Naive thymus-derived CD8-positive, alpha-beta T cell (primary cell): ENCODE data around the gene USP21. TPM values are rescaled to one million over a fixed set of nuclear protein-coding genes. Genes with fewer than 3 reads are reported as not detected.

Source experiments
- ATAC-seq, 2 donors: fragments of 150-1000 bp; cut with Tn5 transposase in 1 of 2; sonication (Bioruptor Pico), chemical (Tn5 transposase) in 1 of 2; 1 replicate in 1 of 2; 2 replicates in 1 of 2; pipeline ENCODE4 v1.10.0; 2021; ENCODE audit warnings: mild to moderate bottlenecking in 2 of 2, moderate library complexity in 2 of 2
- POLR2A ChIA-PET: fragments of 350-600 bp; sonication (Branson Sonifier 250); formaldehyde crosslinking; loops from one replicate; lab custom pipeline; 2021; ENCODE audit warnings: antibody characterized with exemption; lab: Charles Lee
- DNase-seq, 10 donors: peaks; one replicate each; pipeline versions ENCODE4 v3.0.0 to v3.0.0-alpha.2; 2020 to 2022
- H3K27ac Mint-ChIP-seq, 10 donors: one replicate each; pipeline ENCODE4 v1.8.0; 2020 to 2022; ENCODE audit warnings: mild to moderate bottlenecking in 10 of 10, mixed read lengths in 10 of 10, moderate library complexity in 4 of 10, inconsistent platforms in 1 of 10
- H3K27me3 Mint-ChIP-seq, 5 donors: one replicate each; pipeline ENCODE4 v1.8.0; 2021 to 2022; ENCODE audit warnings: mixed read lengths in 5 of 5
- H3K36me3 Mint-ChIP-seq, 3 donors: one replicate each; pipeline ENCODE4 v1.8.0; 2020 to 2022; ENCODE audit warnings: mixed read lengths in 3 of 3, mild to moderate bottlenecking in 2 of 3, inconsistent platforms in 1 of 3
- H3K4me1 Mint-ChIP-seq, 4 donors: one replicate each; pipeline ENCODE4 v1.8.0; 2021 to 2022; ENCODE audit warnings: mixed read lengths in 4 of 4
- H3K4me3 Mint-ChIP-seq, 10 donors: one replicate each; pipeline ENCODE4 v1.8.0; 2020 to 2022; ENCODE audit warnings: mild to moderate bottlenecking in 10 of 10, mixed read lengths in 10 of 10, moderate library complexity in 6 of 10, inconsistent platforms in 1 of 10
- H3K9me3 Mint-ChIP-seq, 9 donors: one replicate each; pipeline ENCODE4 v1.8.0; 2020 to 2022; ENCODE audit warnings: mixed read lengths in 9 of 9, mild to moderate bottlenecking in 3 of 9, inconsistent platforms in 1 of 9, moderate library complexity in 1 of 9
- polyA plus RNA-seq, 3 donors: library from polyadenylated mRNA; unstranded; fragments of 300-500 nt; fragmentation: Illumina TruSeq; gene quantifications; one replicate each; pipeline ENCODE4 v1.2.3, GENCODE V29; 2021
- total RNA-seq, 8 experiments: library from RNA in 2 of 8; stranded (reverse) in 2 of 8; gene quantifications; one replicate each; pipeline ENCODE4 v1.2.3 and lab custom pipeline; 2021 to 2026

The USP21 gene
- total and polyA plus RNA-seq, 5 experiments from 2014 or later: 13.8 to 63.8 (median 31.4) TPM

GRCh38 chr1:161162806-161163205, 3.5 kb downstream of the USP21 start:
- ATAC-seq (no peak), DNase-seq (no peak)
- peak overlapping the region in 3 of 10 donors; percentile 25 to 63 (median 62) for H3K4me3 Mint-ChIP-seq
- peak overlapping the region in 8 of 10 donors; percentile 13 to 100 (median 84) for H3K27ac Mint-ChIP-seq
- no peaks in the 10 kb centered on the region for H3K27me3 Mint-ChIP-seq
- POLR2A ChIA-PET: interaction anchor here (0.9 to 2.6 kb wide), 3 partner anchors 9 to 41 kb away, joined by 3 to 14 read pairs (median 8); partner anchors contain the start of genes B4GALT3 and UFC1
- H3K9me3 Mint-ChIP-seq: no peaks in the 10 kb centered on the region
- peaks cover 0 to 37% (median 9%) of the 10 kb centered on the region in 3 donors for H3K36me3 Mint-ChIP-seq
- peaks cover 34 to 84% (median 79%) of the 10 kb centered on the region in 4 donors for H3K4me1 Mint-ChIP-seq

GRCh38 chr1:161163793-161164192, 4.5 kb downstream of the USP21 start:
- Mint-ChIP-seq H3K4me3 (peak overlapping the region in 3 of 10 donors; percentile 12 to 16 (median 15)), H3K36me3 (peaks cover 0 to 34% (median 9%) of the 10 kb centered on the region in 3 donors), H3K27ac (peak overlapping the region in 9 of 10 donors; percentile 70 to 100 (median 97)), H3K9me3 (no peaks in the 10 kb centered on the region), H3K4me1 (peaks cover 35 to 85% (median 81%) of the 10 kb centered on the region in 4 donors), H3K27me3 (no peaks in the 10 kb centered on the region)
- POLR2A ChIA-PET: interaction anchor here (0.9 to 6.4 kb wide), 4 partner anchors 9 to 32 kb away, joined by 5 to 154 read pairs (median 60); partner anchors contain the start of genes B4GALT3, DEDD and UFC1
- ATAC-seq (no peak), DNase-seq (no peak)

- no peak for DNase-seq
- ATAC-seq: no peak
- H3K27ac Mint-ChIP-seq: peak overlapping the region; percentile 93 to 100 (median 98)
- H3K9me3 Mint-ChIP-seq: no peaks in the 10 kb centered on the region
- peaks cover 30 to 74% (median 71%) of the 10 kb centered on the region in 4 donors for H3K4me1 Mint-ChIP-seq
- H3K27me3 Mint-ChIP-seq: no peaks in the 10 kb centered on the region
- H3K4me3 Mint-ChIP-seq: peak overlapping the region; percentile 25 to 97 (median 53)
- H3K36me3 Mint-ChIP-seq: peaks cover 0 to 37% (median 10%) of the 10 kb centered on the region in 3 donors
- POLR2A ChIA-PET: interaction anchor here (0.7 to 6.4 kb wide), 20 partner anchors 10 to 397 kb away, joined by 3 to 154 read pairs (median 8); partner anchors contain the start of genes APOA2, ARHGAP30, B4GALT3 and DEDD
Observed at GRCh38 chr1:161164901-161165610, 5.8 kb downstream of the USP21 start.

GRCh38 chr1:161165742-161166668, 6.7 kb downstream of the USP21 start, which contains the start of gene PPOX:
Gene PPOX (plus strand): TSS chr1:161166426. CDS start chr1:161166848, 422 bp downstream.
- Mint-ChIP-seq H3K9me3 (no peaks in the 10 kb centered on the region), H3K36me3 (peaks cover 0 to 41% (median 10%) of the 10 kb centered on the region in 3 donors), H3K27ac (peak within 1 kb of the TSS; percentile 97 to 100 (median 98)), H3K4me3 (peak within 1 kb of the TSS; percentile 86 to 97 (median 92)), H3K27me3 (no peaks in the 10 kb centered on the region), H3K4me1 (peaks cover 29 to 66% (median 63%) of the 10 kb centered on the region in 4 donors)
- ATAC-seq (peak; percentile 90 to 92), DNase-seq (peak; percentile 76 to 97 (median 92))
- POLR2A ChIA-PET: interaction anchor here (0.7 to 6.4 kb wide), 25 partner anchors 8 to 398 kb away, joined by 3 to 154 read pairs (median 6); partner anchors contain the start of genes APOA2, ARHGAP30, B4GALT3 and DEDD

GRCh38 chr1:161166669-161167548, 7.6 kb downstream of the USP21 start:
- POLR2A ChIA-PET: interaction anchor here (0.5 to 6.4 kb wide), 17 partner anchors 8 to 278 kb away, joined by 3 to 154 read pairs (median 9); partner anchors contain the start of genes ARHGAP30, B4GALT3, DEDD and NDUFS2
- Mint-ChIP-seq H3K36me3 (peaks cover 0 to 47% (median 10%) of the 10 kb centered on the region in 3 donors), H3K4me3 (peak overlapping the region; percentile 86 to 97 (median 92)), H3K27ac (peak overlapping the region; percentile 97 to 100 (median 98)), H3K9me3 (no peaks in the 10 kb centered on the region), H3K4me1 (peaks cover 22 to 63% (median 55%) of the 10 kb centered on the region in 4 donors), H3K27me3 (no peaks in the 10 kb centered on the region)
- ATAC-seq (no peak), DNase-seq (no peak)

GRCh38 chr1:161168906-161169305, 9.6 kb downstream of the USP21 start:
- ATAC-seq: no peak
- peaks cover 19 to 64% (median 48%) of the 10 kb centered on the region in 4 donors for H3K4me1 Mint-ChIP-seq
- peaks cover 0 to 49% (median 9%) of the 10 kb centered on the region in 3 donors for H3K36me3 Mint-ChIP-seq
- no peaks in the 10 kb centered on the region for H3K9me3 Mint-ChIP-seq
- no peak for DNase-seq
- H3K27ac Mint-ChIP-seq: peak overlapping the region in 4 of 10 donors; percentile 37 to 69 (median 54)
- H3K4me3 Mint-ChIP-seq: peak overlapping the region in 4 of 10 donors; percentile 22 to 89 (median 56)
- H3K27me3 Mint-ChIP-seq: no peaks in the 10 kb centered on the region
- POLR2A ChIA-PET: interaction anchor here (0.6 to 6.4 kb wide), 7 partner anchors 11 to 85 kb away, joined by 3 to 154 read pairs (median 37); partner anchors contain the start of genes B4GALT3, NDUFS2, TOMM40L and UFC1

- H3K4me1 Mint-ChIP-seq: peaks cover 34 to 71% (median 51%) of the 10 kb centered on the region in 4 donors
- POLR2A ChIA-PET: no interaction called here
Observed at GRCh38 chr1:161171191-161171590, 11.9 kb downstream of the USP21 start.

GRCh38 chr1:161171696-161172095, 12.4 kb downstream of the USP21 start:
- DNase-seq (no peak), ATAC-seq (no peak)
- peaks cover 0 to 61% (median 11%) of the 10 kb centered on the region in 3 donors for H3K36me3 Mint-ChIP-seq
- POLR2A ChIA-PET: interaction anchor here (0.5 to 0.9 kb wide), 2 partner anchors 8 to 30 kb away, joined by 3 to 4 read pairs; partner anchors contain the start of gene NDUFS2
- H3K4me1 Mint-ChIP-seq: peaks cover 36 to 71% (median 52%) of the 10 kb centered on the region in 4 donors
- peak overlapping the region in 4 of 10 donors; percentile 10 to 53 (median 42) for H3K27ac Mint-ChIP-seq
- no peaks in the 10 kb centered on the region for H3K9me3 Mint-ChIP-seq
- peak overlapping the region in 1 of 10 donors; percentile 10 for H3K4me3 Mint-ChIP-seq
- H3K27me3 Mint-ChIP-seq: no peaks in the 10 kb centered on the region

More at GRCh38 chr1:161171191-161171590, 11.9 kb downstream of the USP21 start:
- ATAC-seq (no peak), DNase-seq (no peak)
- peak overlapping the region in 1 of 10 donors; percentile 48 for H3K4me3 Mint-ChIP-seq
- H3K36me3 Mint-ChIP-seq: peaks cover 0 to 61% (median 11%) of the 10 kb centered on the region in 3 donors
- H3K9me3 Mint-ChIP-seq: no peaks in the 10 kb centered on the region
- peak overlapping the region in 5 of 10 donors; percentile 35 to 75 (median 60) for H3K27ac Mint-ChIP-seq
- H3K27me3 Mint-ChIP-seq: no peaks in the 10 kb centered on the region

GRCh38 chr1:161172349-161172748, 13.0 kb downstream of the USP21 start:
- H3K4me3 Mint-ChIP-seq: no peak overlapping the region
- DNase-seq (no peak), ATAC-seq (no peak)
- peaks cover 33 to 71% (median 52%) of the 10 kb centered on the region in 4 donors for H3K4me1 Mint-ChIP-seq
- H3K27ac Mint-ChIP-seq: peak overlapping the region in 9 of 10 donors; percentile 10 to 93 (median 61)
- H3K36me3 Mint-ChIP-seq: peaks cover 0 to 64% (median 11%) of the 10 kb centered on the region in 3 donors
- H3K9me3 Mint-ChIP-seq: no peaks in the 10 kb centered on the region
- H3K27me3 Mint-ChIP-seq: no peaks in the 10 kb centered on the region
- POLR2A ChIA-PET: interaction anchor here (0.9 to 1.6 kb wide), 3 partner anchors 13 to 29 kb away, joined by 4 to 5 read pairs (median 4); partner anchors contain the start of gene NDUFS2

GRCh38 chr1:161172776-161173376, 13.6 kb downstream of the USP21 start:
- H3K4me3 Mint-ChIP-seq: no peak overlapping the region
- H3K4me1 Mint-ChIP-seq: peaks cover 32 to 73% (median 54%) of the 10 kb centered on the region in 4 donors
- ATAC-seq (no peak), DNase-seq (no peak)
- POLR2A ChIA-PET: interaction anchor here (0.9 to 1.6 kb wide), 3 partner anchors 12 to 29 kb away, joined by 4 to 5 read pairs (median 4); partner anchors contain the start of gene NDUFS2
- peaks cover 0 to 65% (median 11%) of the 10 kb centered on the region in 3 donors for H3K36me3 Mint-ChIP-seq
- no peaks in the 10 kb centered on the region for H3K27me3 Mint-ChIP-seq
- no peaks in the 10 kb centered on the region for H3K9me3 Mint-ChIP-seq
- H3K27ac Mint-ChIP-seq: peak overlapping the region in 9 of 10 donors; percentile 10 to 93 (median 76)
